HG02642 (cell line): ENCODE data around the gene RFX2.

ENCODE experiments used
- ATAC-seq: cut with Tn5 transposase; IDR thresholded peaks from one replicate; pipeline ENCODE4 v1.9.1; 2021; ENCODE audit warnings: mild to moderate bottlenecking; ENCODE audit not compliant: unreplicated experiment, poor library complexity

The RFX2 gene

GRCh38 chr19:6061376-6062130 lies 48.7 kb downstream of the RFX2 start:
- no peak for ATAC-seq

- ATAC-seq: no peak
Measured at GRCh38 chr19:6060600-6061375, 49.5 kb downstream of the RFX2 start.

GRCh38 chr19:6059988-6060599 lies 50.2 kb downstream of the RFX2 start:
- ATAC-seq: no peak

GRCh38 chr19:6059396-6059947 lies 50.8 kb downstream of the RFX2 start:
- ATAC-seq: no peak

- ATAC-seq: no peak
Measured at GRCh38 chr19:6058518-6059201, 51.6 kb downstream of the RFX2 start.

GRCh38 chr19:6057651-6058517 lies 52.4 kb downstream of the RFX2 start:
- ATAC-seq: no peak

GRCh38 chr19:6056801-6057650 lies 53.3 kb downstream of the RFX2 start:
- ATAC-seq: no peak

- no peak for ATAC-seq
Measured at GRCh38 chr19:6056282-6056741, 54.0 kb downstream of the RFX2 start.

- no peak for ATAC-seq
Measured at GRCh38 chr19:6055013-6055795, 55.1 kb downstream of the RFX2 start.

GRCh38 chr19:6048793-6049405 lies 61.4 kb downstream of the RFX2 start:
- ATAC-seq: no peak

- ATAC-seq: no peak
Measured at GRCh38 chr19:6048348-6048747, 62.0 kb downstream of the RFX2 start.

GRCh38 chr19:6047741-6048251 lies 62.5 kb downstream of the RFX2 start:
- no peak for ATAC-seq

- ATAC-seq: no peak
Measured at GRCh38 chr19:6047256-6047655, 63.0 kb downstream of the RFX2 start.

- ATAC-seq: no peak
Measured at GRCh38 chr19:6045108-6045507, 65.2 kb downstream of the RFX2 start.

GRCh38 chr19:6044056-6044805 lies 66.1 kb downstream of the RFX2 start:
- ATAC-seq: no peak
